IMR-90 (cell line): ENCODE data around the gene DDX39A. TPM values are rescaled to one million over a fixed set of nuclear protein-coding genes. Genes with fewer than 3 reads are reported as not detected.

ENCODE experiments used
- ATAC-seq: fragments of 200-7000 bp; cut with Tn5 transposase; 2 replicates; pipeline ENCODE4 v1.9.1; 2020; ENCODE audit warnings: low read depth, mild to moderate bottlenecking, moderate library complexity
- BruUV-seq: library from RNA; stranded (reverse); fragments of 400-500 nt; replicated peaks from 2 replicates; lab custom pipeline; 2021; lab: Mats Ljungman, UMichigan
- CTCF ChIA-PET: fragments of 300-600 bp; formaldehyde crosslinking; extraction: SDS; loops from one replicate; lab custom pipeline; 2021; ENCODE audit warnings: antibody characterized with exemption; lab: Yijun Ruan, JAX
- POLR2A ChIA-PET: fragments of 300-600 bp; sonication (Branson Sonifier 250); formaldehyde crosslinking; loops from one replicate; lab custom pipeline; 2022; ENCODE audit warnings: antibody characterized with exemption; ENCODE audit not compliant: unreplicated experiment; lab: Charles Lee
- DNase-seq: peaks from one replicate; pipeline ENCODE4 v3.0.0; 2013
- H2AFZ ChIP-seq: replicated peaks from 2 replicates; pipeline ENCODE3; 2013; ENCODE audit warnings: low read length, mild to moderate bottlenecking; ENCODE audit not compliant: poor library complexity
- H2AK5ac ChIP-seq: 2 replicates; pipeline ENCODE4 v1.6.1; 2013; ENCODE audit warnings: low read depth, low read length, inconsistent platforms
- H2AK9ac ChIP-seq: replicated peaks from 2 replicates; pipeline ENCODE3; 2013; ENCODE audit warnings: mild to moderate bottlenecking, low read depth, low read length, moderate library complexity; ENCODE audit not compliant: poor library complexity
- H2BK120ac ChIP-seq: 2 replicates; pipeline ENCODE4 v1.6.1; 2013; ENCODE audit warnings: low read depth, low read length, inconsistent platforms
- H2BK15ac ChIP-seq: 3 replicates; pipeline ENCODE4 v1.6.1; 2013; ENCODE audit warnings: low read depth, low read length, inconsistent platforms
- H2BK20ac ChIP-seq: 2 replicates; pipeline ENCODE4 v1.6.1; 2013; ENCODE audit warnings: low read depth, mild to moderate bottlenecking, inconsistent platforms, low read length, moderate library complexity
- H2BK5ac ChIP-seq: 2 replicates; pipeline ENCODE4 v1.6.1; 2013; ENCODE audit warnings: mild to moderate bottlenecking, low read depth, low read length, inconsistent platforms; ENCODE audit not compliant: poor library complexity, severe bottlenecking
- H3K14ac ChIP-seq: replicated peaks from 2 replicates; pipeline ENCODE4 v1.6.1; 2013; ENCODE audit warnings: low read depth, low read length, inconsistent platforms
- H3K18ac ChIP-seq: 2 replicates; pipeline ENCODE4 v1.6.1; 2013; ENCODE audit warnings: low read depth, low read length, control low read depth
- H3K23ac ChIP-seq: 2 replicates; pipeline ENCODE4 v1.6.1; 2013; ENCODE audit warnings: low read depth, low read length, inconsistent platforms
- H3K27ac ChIP-seq: 2 replicates; pipeline ENCODE4 v1.5.1; 2013; ENCODE audit warnings: mild to moderate bottlenecking, control low read depth, low read length; ENCODE audit not compliant: insufficient read depth
- H3K27me3 ChIP-seq: 2 replicates; pipeline ENCODE4 v1.6.1; 2013; ENCODE audit warnings: low read length; ENCODE audit not compliant: control insufficient read depth, insufficient read depth
- H3K36me3 ChIP-seq: 2 replicates; pipeline ENCODE4 v1.6.1; 2013; ENCODE audit warnings: low read length, mixed read lengths; ENCODE audit not compliant: control insufficient read depth, insufficient read depth
- H3K4ac ChIP-seq: 2 replicates; pipeline ENCODE4 v1.6.1; 2013; ENCODE audit warnings: low read depth, low read length, inconsistent platforms
- H3K4me1 ChIP-seq: 2 replicates; pipeline ENCODE4 v1.6.1; 2013; ENCODE audit warnings: low read length, mixed read lengths; ENCODE audit not compliant: control insufficient read depth, insufficient read depth
- H3K4me2 ChIP-seq: 2 replicates; pipeline ENCODE4 v1.6.1; 2013; ENCODE audit warnings: low read depth, mild to moderate bottlenecking, control low read depth, low read length, moderate library complexity
- H3K4me3 ChIP-seq: 2 replicates; pipeline ENCODE4 v1.5.1; 2013; ENCODE audit warnings: low read depth, mild to moderate bottlenecking, control low read depth, low read length, moderate library complexity; ENCODE audit not compliant: insufficient read depth
- H3K56ac ChIP-seq: 2 replicates; pipeline ENCODE4 v1.6.1; 2013; ENCODE audit warnings: low read length, inconsistent platforms; ENCODE audit not compliant: insufficient read depth; ENCODE audit errors: extremely low read depth
- H3K79me1 ChIP-seq, 2 experiments: 2 replicates each; pipeline ENCODE4 v1.6.1; 2013; ENCODE audit warnings: low read length in 2 of 2, inconsistent platforms in 1 of 2, low read depth in 1 of 2
- H3K9ac ChIP-seq: 2 replicates; pipeline ENCODE4 v1.6.1; 2013; ENCODE audit warnings: low read depth, low read length, control low read depth
- H3K9me1 ChIP-seq: 2 replicates; pipeline ENCODE4 v1.6.1; 2013; ENCODE audit warnings: low read length, inconsistent platforms; ENCODE audit not compliant: insufficient read depth
- H3K9me3 ChIP-seq: 2 replicates; pipeline ENCODE4 v1.6.1; 2013; ENCODE audit warnings: low read length; ENCODE audit not compliant: control insufficient read depth, insufficient read depth
- H4K20me1 ChIP-seq: 2 replicates; pipeline ENCODE4 v1.6.1; 2013; ENCODE audit warnings: low read length, inconsistent platforms; ENCODE audit not compliant: insufficient read depth
- H4K5ac ChIP-seq: 2 replicates; pipeline ENCODE4 v1.6.1; 2013; ENCODE audit warnings: mild to moderate bottlenecking, low read depth, low read length, control low read depth
- H4K8ac ChIP-seq, 2 experiments: 2 replicates each; pipeline ENCODE4 v1.6.1; 2013; ENCODE audit warnings: low read depth in 2 of 2, low read length in 2 of 2, control low read depth in 1 of 2, inconsistent platforms in 1 of 2
- H4K91ac ChIP-seq: 2 replicates; pipeline ENCODE4 v1.6.1; 2013; ENCODE audit warnings: low read depth, low read length, inconsistent platforms; ENCODE audit not compliant: insufficient read depth
- BHLHE40 ChIP-seq: fragments of 150-350 bp; IDR thresholded peaks from 2 replicates; pipeline ENCODE4 v1.6.1; 2016; ENCODE audit warnings: mild to moderate bottlenecking, low read depth, low read length
- CEBPB ChIP-seq: IDR thresholded peaks from 2 replicates; pipeline ENCODE4 v1.6.1; 2012; ENCODE audit warnings: low read depth, low read length, improper control_type of control experiment
- CHD1 ChIP-seq: IDR thresholded peaks from 2 replicates; pipeline ENCODE4 v1.6.1; 2012; ENCODE audit warnings: low read depth, low read length, improper control_type of control experiment
- CTCF ChIP-seq: conservative IDR thresholded peaks from 2 replicates; pipeline ENCODE4 v1.5.1; 2012; ENCODE audit warnings: mild to moderate bottlenecking, low read depth, low read length, improper control_type of control experiment
- FOS ChIP-seq: fragments of 150-350 bp; IDR thresholded peaks from 2 replicates; pipeline ENCODE4 v1.6.1; 2016; ENCODE audit warnings: low read depth, low read length
- MAFK ChIP-seq: IDR thresholded peaks from 2 replicates; pipeline ENCODE4 v1.6.1; 2012; ENCODE audit warnings: low read depth, low read length, improper control_type of control experiment
- MAZ ChIP-seq: IDR thresholded peaks from 2 replicates; pipeline ENCODE4 v1.6.1; 2012; ENCODE audit warnings: low read depth, mild to moderate bottlenecking, low read length, improper control_type of control experiment, moderate library complexity, borderline replicate concordance
- MXI1 ChIP-seq: IDR thresholded peaks from 2 replicates; pipeline ENCODE4 v1.6.1; 2012; ENCODE audit warnings: low read depth, mild to moderate bottlenecking, low read length, moderate library complexity, borderline replicate concordance
- POLR2A ChIP-seq: IDR thresholded peaks from 2 replicates; pipeline ENCODE4 v1.6.1; 2012; ENCODE audit warnings: mild to moderate bottlenecking, low read depth, low read length
- RAD21 ChIP-seq: IDR thresholded peaks from 2 replicates; pipeline ENCODE4 v1.6.1; 2012; ENCODE audit warnings: low read length, improper control_type of control experiment
- RCOR1 ChIP-seq: IDR thresholded peaks from 2 replicates; pipeline ENCODE4 v1.6.1; 2012; ENCODE audit warnings: mild to moderate bottlenecking, low read length, improper control_type of control experiment; ENCODE audit not compliant: insufficient replicate concordance
- RFX5 ChIP-seq: IDR thresholded peaks from 2 replicates; pipeline ENCODE4 v1.8.0; 2012; ENCODE audit warnings: low read depth, mild to moderate bottlenecking, low read length, moderate library complexity
- USF2 ChIP-seq: fragments of 150-350 bp; IDR thresholded peaks from 2 replicates; pipeline ENCODE4 v1.6.1; 2017; ENCODE audit warnings: mild to moderate bottlenecking, antibody characterized with exemption, low read length, low read depth
- WGBS, 2 experiments: methylation state at CpG; one replicate each; pipeline versions ENCODE4 v1.1.5 to v1.1.7; 2013; ENCODE audit warnings: missing lambda C conversion rate in 2 of 2; ENCODE audit not compliant: insufficient read length in 1 of 2; ENCODE audit errors: extremely low coverage in 2 of 2; 5-methylcytosine and 5-hydroxymethylcytosine counted together
- dilution Hi-C: fragments of 300-500 bp; cut with HindIII; formaldehyde crosslinking; loops from one replicate; pipeline ENCODE4 v1.14.3; 2018; ENCODE audit warnings: low sequenced_read_pairs; ENCODE audit not compliant: unreplicated experiment
- in situ Hi-C: fragments of 300-500 bp; cut with MboI; formaldehyde crosslinking; loops from 3 replicates; pipeline ENCODE4 v1.14.3; 2019; ENCODE audit warnings: low sequenced_read_pairs, inconsistent platforms, mixed read lengths
- intact Hi-C: fragments of 100-400 bp; cut with micrococcal nuclease; formaldehyde crosslinking; loops from 2 replicates; pipeline ENCODE4 v1.10.0; 2022
- polyA plus RNA-seq, 3 experiments: library from polyadenylated mRNA; depleted of rRNA; stranded (reverse); fragments of >200 nt; gene quantifications; 2 replicates each; pipeline ENCODE4 v1.2.3, GENCODE V29; 2012; ENCODE audit warnings: low replicate concordance in 1 of 3
- total RNA-seq: library from RNA; depleted of rRNA; stranded (reverse); fragments of >200 nt; gene quantifications from 2 replicates; pipeline ENCODE4 v1.2.3, GENCODE V29; 2012

DDX39A gene
- total and polyA plus RNA-seq, 2 of the 4 experiments (the other 2 are of a cell fraction), result 82.5 to 83.0 TPM

- CTCF ChIA-PET, result no interaction called here
- no peak for ATAC-seq
- in situ Hi-C loops (no loop called here), intact Hi-C loops (no loop called here), dilution Hi-C loops (no loop called here)
- H3K36me3 ChIP-seq, result no peaks in the 10 kb centered on the region
- H3K9ac ChIP-seq, result no peak overlapping the region
- H3K9me1 ChIP-seq, result no peaks in the 10 kb centered on the region
- POLR2A ChIA-PET, result no interaction called here
- no peak for TF ChIP-seq BHLHE40
- no peak for TF ChIP-seq CEBPB
- no peak for TF ChIP-seq USF2
- no peak for TF ChIP-seq FOS
- no peak for TF ChIP-seq POLR2A
- no peak for TF ChIP-seq RCOR1
- TF ChIP-seq MXI1, result no peak
- no peak for TF ChIP-seq MAZ
- no peak for TF ChIP-seq MAFK
- TF ChIP-seq CTCF, result no peak
- TF ChIP-seq CHD1, result no peak
- no peak for TF ChIP-seq RAD21
- no peak for TF ChIP-seq RFX5
- no peak overlapping the region for H2BK5ac ChIP-seq
- H4K5ac ChIP-seq, result no peak overlapping the region
- no peak overlapping the region for H3K18ac ChIP-seq
- no peak for DNase-seq
- H3K27ac ChIP-seq, result no peak overlapping the region
- H3K9me3 ChIP-seq, result no peaks in the 10 kb centered on the region
- no peaks in the 10 kb centered on the region for H4K20me1 ChIP-seq
- no peak overlapping the region for H2BK120ac ChIP-seq
- peaks cover 10% of the 10 kb centered on the region for H3K4me1 ChIP-seq
- no TSS peak for BruUV-seq
- no peak overlapping the region for H3K4me2 ChIP-seq
- no peak overlapping the region for H3K23ac ChIP-seq
- no peaks in the 10 kb centered on the region for H3K27me3 ChIP-seq
- no peak overlapping the region for H3K14ac ChIP-seq
- no peak overlapping the region for H4K91ac ChIP-seq
- no peak overlapping the region for H3K4me3 ChIP-seq
- no peak overlapping the region for H3K56ac ChIP-seq
- no peak overlapping the region for H3K4ac ChIP-seq
- no peak overlapping the region for H2AK5ac ChIP-seq
- H2AK9ac ChIP-seq, result no peak overlapping the region
- H3K79me1 ChIP-seq, result no peaks in the 10 kb centered on the region
- no peak overlapping the region for H4K8ac ChIP-seq
- H2BK20ac ChIP-seq, result no peak overlapping the region
- H2BK15ac ChIP-seq, result no peak overlapping the region
- WGBS, 2 experiments, result 100% methylated on average over 2 of the region's 5 CpGs; no CpG with 5 or more reads in 1 of the 2 experiments
- H2AFZ ChIP-seq, result no peak overlapping the region
These were observed 51.1 kb downstream of the DDX39A start for GRCh38 chr19:14368011-14368513.
